ENCODE results near the gene PCBP3. TPM values are rescaled to one million over a fixed set of nuclear protein-coding genes. Genes with fewer than 3 reads are reported as not detected.

PCBP3 gene
- total and polyA plus RNA-seq, 10 of the 15 experiments (the other 5 are each of a cell fraction or from before 2014, with no cell fraction given), result 0.09 to 1.3 (median 0.46) TPM; not detected in 3

DNA sequence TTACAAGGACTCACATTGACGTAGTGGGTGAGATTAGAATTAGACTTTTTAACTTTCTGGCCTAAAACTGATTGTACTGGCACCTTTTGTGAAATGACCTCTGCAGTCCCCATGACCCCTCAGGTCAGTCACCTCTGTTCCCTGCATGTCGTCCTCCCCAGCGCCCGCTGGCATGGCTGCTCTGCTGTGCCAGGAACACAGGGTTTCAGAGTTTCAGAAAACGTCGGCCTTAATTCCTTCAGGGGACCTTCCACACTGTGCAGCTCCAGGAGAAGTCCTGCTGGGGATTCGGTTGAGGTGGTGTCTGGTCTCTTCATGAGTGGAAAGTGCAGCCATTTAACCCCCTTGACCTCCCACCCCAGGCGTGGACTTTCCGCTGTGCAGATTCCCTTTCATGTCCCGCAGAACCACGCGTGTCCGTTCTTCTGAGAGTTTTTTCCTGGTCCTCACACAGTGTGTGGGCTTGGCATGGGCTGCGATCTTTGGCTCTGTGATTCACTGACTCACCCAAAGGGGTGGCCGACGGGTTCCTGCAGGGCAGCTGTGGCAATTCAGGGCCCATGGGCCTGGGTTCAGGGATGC is 179.7 kb downstream of the PCBP3 start:
- Histone ChIP-seq H3K4me1 (ENCODE audit: control insufficient read depth, insufficient read depth, low read length) (peaks cover 9% of the 10 kb centered on the region), H2AFZ (ENCODE audit: control insufficient read depth, low read depth, low read length) (no peak overlapping the region), H4K20me1 (ENCODE audit: control insufficient read depth, insufficient read depth) (no peaks in the 10 kb centered on the region), H3K79me2 (ENCODE audit: control insufficient read depth, insufficient read depth, low read length) (no peaks in the 10 kb centered on the region), H3K9ac (ENCODE audit: control insufficient read depth, insufficient read depth, low read length) (no peak overlapping the region), H3K27me3 (replicated peaks in 1 of 2; ENCODE audit: control insufficient read depth in 2 of 2, insufficient read depth in 2 of 2, low read length in 1 of 2) (no peaks in the 10 kb centered on the region), H3K4me3 (no peak overlapping the region), H3K9me3 (replicated peaks; ENCODE audit: control insufficient read depth, insufficient read depth, low read length) (no peaks in the 10 kb centered on the region), H3K27ac (ENCODE audit: control insufficient read depth, insufficient read depth) (no peak overlapping the region), H3K4me2 (ENCODE audit: control insufficient read depth, insufficient read depth) (no peak overlapping the region), H3K36me3 (ENCODE audit: control insufficient read depth in 2 of 2, insufficient read depth in 2 of 2, low read length in 1 of 2) (no peaks in the 10 kb centered on the region)
- no peak for FAIRE-seq
- ChIA-PET CTCF (interaction anchor here (8.0 kb wide), 1 partner anchor 266 kb away, joined by 82 read pairs; no protein-coding TSS in a partner anchor), POLR2A (no interaction called here), SMC1A (ENCODE audit: uncharacterized antibody, unreplicated experiment) (no interaction called here), RAD21 (ENCODE audit: unreplicated experiment) (no interaction called here)
- intact Hi-C loops (cut with micrococcal nuclease; ENCODE audit: unreplicated experiment), result loop anchor here (5.0 to 10.0 kb wide), 2 partner anchors 348 to 531 kb away; no protein-coding TSS in a partner anchor
- no peak for DNase-seq (ENCODE audit: low read depth, low spot score)
- no peak for TF ChIP-seq TAF1 (IDR thresholded peaks at IDR 0.05; ENCODE audit: borderline replicate concordance, low read depth, low read length)
- no peak for TF ChIP-seq MEF2A (IDR thresholded peaks at IDR 0.05; ENCODE audit: insufficient read depth, low read depth, low read length)
- TF ChIP-seq, protein P1, sequence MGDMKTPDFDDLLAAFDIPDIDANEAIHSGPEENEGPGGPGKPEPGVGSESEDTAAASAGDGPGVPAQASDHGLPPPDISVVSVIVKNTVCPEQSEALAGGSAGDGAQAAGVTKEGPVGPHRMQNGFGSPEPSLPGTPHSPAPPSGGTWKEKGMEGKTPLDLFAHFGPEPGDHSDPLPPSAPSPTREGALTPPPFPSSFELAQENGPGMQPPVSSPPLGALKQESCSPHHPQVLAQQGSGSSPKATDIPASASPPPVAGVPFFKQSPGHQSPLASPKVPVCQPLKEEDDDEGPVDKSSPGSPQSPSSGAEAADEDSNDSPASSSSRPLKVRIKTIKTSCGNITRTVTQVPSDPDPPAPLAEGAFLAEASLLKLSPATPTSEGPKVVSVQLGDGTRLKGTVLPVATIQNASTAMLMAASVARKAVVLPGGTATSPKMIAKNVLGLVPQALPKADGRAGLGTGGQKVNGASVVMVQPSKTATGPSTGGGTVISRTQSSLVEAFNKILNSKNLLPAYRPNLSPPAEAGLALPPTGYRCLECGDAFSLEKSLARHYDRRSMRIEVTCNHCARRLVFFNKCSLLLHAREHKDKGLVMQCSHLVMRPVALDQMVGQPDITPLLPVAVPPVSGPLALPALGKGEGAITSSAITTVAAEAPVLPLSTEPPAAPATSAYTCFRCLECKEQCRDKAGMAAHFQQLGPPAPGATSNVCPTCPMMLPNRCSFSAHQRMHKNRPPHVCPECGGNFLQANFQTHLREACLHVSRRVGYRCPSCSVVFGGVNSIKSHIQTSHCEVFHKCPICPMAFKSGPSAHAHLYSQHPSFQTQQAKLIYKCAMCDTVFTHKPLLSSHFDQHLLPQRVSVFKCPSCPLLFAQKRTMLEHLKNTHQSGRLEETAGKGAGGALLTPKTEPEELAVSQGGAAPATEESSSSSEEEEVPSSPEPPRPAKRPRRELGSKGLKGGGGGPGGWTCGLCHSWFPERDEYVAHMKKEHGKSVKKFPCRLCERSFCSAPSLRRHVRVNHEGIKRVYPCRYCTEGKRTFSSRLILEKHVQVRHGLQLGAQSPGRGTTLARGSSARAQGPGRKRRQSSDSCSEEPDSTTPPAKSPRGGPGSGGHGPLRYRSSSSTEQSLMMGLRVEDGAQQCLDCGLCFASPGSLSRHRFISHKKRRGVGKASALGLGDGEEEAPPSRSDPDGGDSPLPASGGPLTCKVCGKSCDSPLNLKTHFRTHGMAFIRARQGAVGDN (IDR thresholded peaks at IDR 0.05), result no peak
- no peak for TF ChIP-seq NBN (IDR thresholded peaks at IDR 0.05)
- no peak for TF ChIP-seq ASH2L (IDR thresholded peaks at IDR 0.05; ENCODE audit: borderline replicate concordance, low read depth)
- BruUV-seq (replicated peaks), result no TSS peak
- 62% methylated on average over 16 of the region's 16 CpGs for WGBS (ENCODE audit: insufficient coverage, insufficient replicate concordance, low lambda C conversion rate, missing lambda C conversion rate)
- ATAC-seq, result no peak
- in situ Hi-C loops (cut with MboI), result loop anchor here (25.0 kb wide), 1 partner anchor 361 kb away; no protein-coding TSS in a partner anchor

All from GM12878 (cell line).